Stimulated activated CD8-positive, alpha-beta memory T cell treated with anti-CD3 and anti-CD28 coated beads, Interleukin-15, amount 100 ng/mL, for 4 hours (primary cell): ENCODE measurements around the gene TANC1.

Source experiments
- DNase-seq, 2 donors: peaks; one replicate each; pipeline ENCODE4 v3.0.0-alpha.2; 2020; ENCODE audit warnings: low read depth in 2 of 2

Gene TANC1

GRCh38 chr2:159265171-159265576 lies 296.7 kb downstream of the TANC1 start:
- no peak for DNase-seq

- no peak for DNase-seq
Observed at GRCh38 chr2:159266554-159266953, 298.1 kb downstream of the TANC1 start.

GRCh38 chr2:159267921-159268320 lies 299.5 kb downstream of the TANC1 start:
- no peak for DNase-seq

- DNase-seq, result no peak
Observed at GRCh38 chr2:159270744-159271379, 302.4 kb downstream of the TANC1 start.

GRCh38 chr2:159272156-159272555 lies 303.7 kb downstream of the TANC1 start:
- no peak for DNase-seq

- no peak for DNase-seq
Observed at GRCh38 chr2:159275111-159275510, 306.7 kb downstream of the TANC1 start.

GRCh38 chr2:159279700-159280099 lies 311.3 kb downstream of the TANC1 start:
- no peak for DNase-seq

GRCh38 chr2:159281002-159281401 lies 312.6 kb downstream of the TANC1 start:
- DNase-seq, result no peak
